Activated CD4-positive, alpha-beta T cell treated with anti-CD3 and anti-CD28 coated beads, Interleukin-2, Interleukin-6, amounts not matched to agents 100 ng/mL and 50 ng/mL, durations not matched to agents 16 hours and 8 hours (primary cell): ENCODE results near the gene SAMD4A.
A peak's percentile ranks its signal among the peaks of the same experiment; 100 is the strongest.

Experiments
- DNase-seq: peaks from one replicate; pipeline ENCODE4 v3.0.0-alpha.2; 2020

The SAMD4A gene, protein sequence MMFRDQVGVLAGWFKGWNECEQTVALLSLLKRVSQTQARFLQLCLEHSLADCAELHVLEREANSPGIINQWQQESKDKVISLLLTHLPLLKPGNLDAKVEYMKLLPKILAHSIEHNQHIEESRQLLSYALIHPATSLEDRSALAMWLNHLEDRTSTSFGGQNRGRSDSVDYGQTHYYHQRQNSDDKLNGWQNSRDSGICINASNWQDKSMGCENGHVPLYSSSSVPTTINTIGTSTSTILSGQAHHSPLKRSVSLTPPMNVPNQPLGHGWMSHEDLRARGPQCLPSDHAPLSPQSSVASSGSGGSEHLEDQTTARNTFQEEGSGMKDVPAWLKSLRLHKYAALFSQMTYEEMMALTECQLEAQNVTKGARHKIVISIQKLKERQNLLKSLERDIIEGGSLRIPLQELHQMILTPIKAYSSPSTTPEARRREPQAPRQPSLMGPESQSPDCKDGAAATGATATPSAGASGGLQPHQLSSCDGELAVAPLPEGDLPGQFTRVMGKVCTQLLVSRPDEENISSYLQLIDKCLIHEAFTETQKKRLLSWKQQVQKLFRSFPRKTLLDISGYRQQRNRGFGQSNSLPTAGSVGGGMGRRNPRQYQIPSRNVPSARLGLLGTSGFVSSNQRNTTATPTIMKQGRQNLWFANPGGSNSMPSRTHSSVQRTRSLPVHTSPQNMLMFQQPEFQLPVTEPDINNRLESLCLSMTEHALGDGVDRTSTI

DNA sequence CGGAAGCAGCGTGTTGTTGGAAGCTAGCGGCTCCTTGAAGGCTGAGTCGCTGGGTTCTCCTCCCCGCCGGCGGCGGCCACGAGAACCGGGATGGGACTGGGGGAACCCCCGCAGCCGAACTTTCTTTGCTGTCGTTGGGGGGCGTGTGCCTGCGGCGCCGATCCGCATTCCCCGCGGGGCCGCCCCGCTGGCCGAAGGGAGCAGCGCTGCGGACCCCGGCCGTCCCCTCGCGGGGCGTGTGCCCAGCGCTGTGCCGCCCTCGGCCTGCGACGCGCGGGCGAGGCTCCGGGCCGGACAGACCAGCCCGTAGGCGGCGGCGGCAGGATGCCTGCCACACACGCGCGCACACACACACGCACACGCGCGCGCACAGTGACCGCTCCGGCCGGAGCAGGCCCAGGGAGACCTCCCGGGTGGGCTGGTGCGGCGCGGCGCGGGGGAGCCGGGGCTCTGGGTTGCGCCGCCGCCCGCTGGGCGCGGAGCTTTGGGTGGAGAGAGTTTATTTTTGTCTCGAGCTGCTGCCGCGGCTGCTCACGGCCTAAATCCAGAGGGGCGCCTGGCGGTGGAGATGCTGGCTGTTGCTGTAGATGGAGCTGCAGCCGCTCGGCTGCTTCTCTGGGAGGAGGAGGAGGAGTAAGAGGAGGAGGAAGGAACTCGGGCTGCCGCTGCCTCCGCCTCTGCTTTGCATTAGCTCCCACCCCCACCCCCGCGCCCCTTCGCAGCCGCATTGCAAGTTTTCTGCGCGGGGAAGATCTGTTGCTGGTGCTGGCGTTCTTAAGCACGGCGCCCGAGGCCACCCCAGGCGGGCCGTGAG is at the start of gene SAMD4A:
Gene SAMD4A, plus strand, starts transcription at position 719 of the 814 bp plus-strand sequence. CDS start 789 bp downstream, outside the sequence.
- DNase-seq = peak; percentile 72

- DNase-seq = no peak
Measured at GRCh38 chr14:54524410-54524809, 42.5 kb upstream of the SAMD4A start.

DNA sequence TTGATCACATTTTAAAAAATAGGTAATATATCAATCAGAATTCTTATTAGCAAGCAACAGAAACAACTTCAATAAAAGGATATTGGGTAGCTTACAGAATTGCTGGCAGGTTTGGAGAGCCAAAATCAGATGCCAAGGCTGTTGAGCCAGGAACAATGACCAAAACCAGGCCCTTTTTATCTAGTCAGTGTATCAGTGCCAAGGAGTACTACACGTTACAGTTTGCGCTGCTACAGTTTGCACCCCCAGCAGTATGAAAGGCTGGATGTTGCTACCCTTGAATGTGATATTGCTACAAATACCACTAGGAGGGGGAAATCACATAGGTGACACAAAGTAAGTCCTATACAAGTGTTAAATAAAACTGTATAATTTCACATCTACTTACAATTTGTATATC is 38.0 kb upstream of the SAMD4A start:
- DNase-seq = no peak

DNA sequence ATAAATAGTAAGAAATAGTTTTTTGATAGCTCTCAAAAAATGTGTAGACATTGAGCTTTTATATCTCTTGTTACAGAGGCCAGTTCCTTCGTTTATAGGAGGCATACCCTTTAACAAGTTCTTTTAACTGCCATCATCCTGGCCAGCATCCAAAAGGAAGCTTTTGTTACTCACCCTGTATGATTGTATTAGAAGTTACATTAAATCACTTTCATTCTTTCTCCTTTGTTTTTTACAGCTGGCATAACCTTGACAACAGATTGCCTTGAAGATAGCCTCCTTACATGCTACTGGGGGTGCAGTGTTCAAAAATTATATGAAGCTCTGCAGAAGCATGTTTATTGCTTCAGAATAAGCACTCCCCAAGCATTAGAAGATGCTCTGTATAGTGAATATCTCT is 37.1 kb upstream of the SAMD4A start:
- no peak for DNase-seq

GRCh38 chr14:54532111-54533012 is 34.6 kb upstream of the SAMD4A start:
- no peak for DNase-seq

GRCh38 chr14:54533100-54533499 is 33.8 kb upstream of the SAMD4A start:
- DNase-seq = no peak

DNA sequence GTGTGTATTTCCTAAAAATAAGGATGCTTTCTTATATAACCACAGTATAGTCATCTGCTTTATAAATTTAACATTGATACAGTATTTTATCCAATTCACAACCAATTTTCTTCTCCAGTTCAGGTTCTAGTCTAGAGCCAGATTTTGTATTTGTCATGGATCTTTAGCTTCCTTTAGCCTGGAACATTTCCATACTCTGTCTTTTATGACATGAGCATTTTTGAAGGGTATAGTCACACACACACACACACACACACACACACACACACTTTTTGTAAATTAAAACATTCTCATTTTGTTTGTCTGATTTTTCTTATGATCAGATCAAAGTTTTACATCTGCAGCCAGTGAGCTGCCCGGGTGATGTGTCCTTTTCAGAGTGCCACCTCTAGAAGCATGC is 31.8 kb upstream of the SAMD4A start:
- DNase-seq = no peak

DNA sequence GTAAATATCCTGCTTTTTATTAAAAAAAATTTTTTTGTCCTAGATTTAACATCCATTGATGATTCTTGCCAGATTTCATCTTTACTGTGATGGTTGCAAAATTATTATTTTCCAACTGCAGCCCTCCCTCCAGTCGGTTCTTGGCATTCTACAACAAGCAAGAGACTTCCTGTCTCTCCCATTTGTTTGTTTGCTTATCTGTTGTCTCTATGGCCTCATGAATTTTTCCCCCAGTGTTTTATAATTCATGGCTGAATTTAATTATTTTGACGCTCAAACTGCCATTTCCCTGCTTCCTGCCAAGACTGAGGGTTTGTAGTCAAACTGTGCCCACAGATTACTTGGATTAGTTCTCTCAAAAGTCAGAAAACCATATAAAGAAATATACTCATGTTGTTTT is 31.3 kb upstream of the SAMD4A start:
- DNase-seq = no peak

DNA sequence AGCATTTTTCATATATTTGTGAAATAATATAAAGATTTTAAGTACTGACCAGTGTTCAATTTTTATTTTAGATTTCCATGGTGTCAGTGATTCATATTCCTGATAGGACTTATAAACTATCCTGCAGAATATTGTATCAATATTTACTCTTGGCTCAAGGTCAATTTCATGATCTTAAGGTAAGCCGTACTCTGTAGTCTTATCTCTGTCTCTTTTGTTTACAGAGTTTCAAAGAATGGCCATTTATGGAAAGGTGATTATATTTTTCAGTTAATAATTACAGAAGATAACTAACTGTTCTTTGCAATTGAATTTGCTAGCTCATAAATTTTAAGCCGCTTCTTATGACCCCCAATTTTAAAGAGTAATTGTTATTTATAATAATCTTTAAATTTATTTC is 29.3 kb upstream of the SAMD4A start:
- no peak for DNase-seq

GRCh38 chr14:54538055-54538454 is 28.9 kb upstream of the SAMD4A start:
- no peak for DNase-seq

DNA sequence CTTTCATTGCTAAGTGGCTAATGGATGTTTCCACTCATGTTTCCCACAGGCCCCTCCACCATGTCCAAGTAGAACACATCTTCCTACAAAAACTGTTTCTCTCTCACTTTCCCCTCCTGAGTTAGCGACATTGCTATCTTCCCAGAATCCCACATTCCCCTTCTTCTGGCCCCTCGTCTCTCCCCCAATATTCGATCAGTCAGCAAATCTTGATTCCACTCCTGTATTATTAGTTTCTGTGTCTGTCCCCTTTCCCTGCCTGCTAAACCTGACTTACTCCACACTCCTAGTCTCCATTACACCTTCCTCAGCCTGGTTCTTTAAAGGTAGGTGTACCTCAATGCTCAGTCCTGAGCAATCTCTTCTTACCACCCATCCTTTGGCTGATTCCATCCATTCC is 19.3 kb upstream of the SAMD4A start:
- DNase-seq = no peak

- DNase-seq = no peak
Measured at GRCh38 chr14:54548491-54548890, 18.4 kb upstream of the SAMD4A start.

- no peak for DNase-seq
Measured at GRCh38 chr14:54549862-54550261, 17.1 kb upstream of the SAMD4A start.

GRCh38 chr14:54550514-54550913 is 16.4 kb upstream of the SAMD4A start:
- DNase-seq = no peak

DNA sequence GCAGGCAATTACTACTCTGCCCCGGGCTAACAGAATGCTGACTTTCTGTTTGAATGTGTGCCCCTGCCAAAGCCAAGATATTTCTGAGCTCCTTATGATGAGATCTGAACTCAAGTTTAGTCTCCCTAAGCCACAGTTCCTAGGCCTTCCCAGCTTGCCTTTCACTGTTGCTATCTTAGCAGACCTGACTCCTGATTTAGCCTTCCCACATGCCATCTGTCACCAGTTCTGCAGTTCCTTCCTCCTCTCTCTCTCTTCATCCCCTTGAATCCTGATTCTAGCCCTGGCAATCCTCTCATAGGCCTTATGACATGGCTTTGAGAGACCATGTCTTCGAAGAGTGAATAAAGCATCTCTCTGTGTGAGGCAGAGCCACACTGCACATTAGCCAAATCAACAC is 12.5 kb upstream of the SAMD4A start:
- DNase-seq = no peak

DNA sequence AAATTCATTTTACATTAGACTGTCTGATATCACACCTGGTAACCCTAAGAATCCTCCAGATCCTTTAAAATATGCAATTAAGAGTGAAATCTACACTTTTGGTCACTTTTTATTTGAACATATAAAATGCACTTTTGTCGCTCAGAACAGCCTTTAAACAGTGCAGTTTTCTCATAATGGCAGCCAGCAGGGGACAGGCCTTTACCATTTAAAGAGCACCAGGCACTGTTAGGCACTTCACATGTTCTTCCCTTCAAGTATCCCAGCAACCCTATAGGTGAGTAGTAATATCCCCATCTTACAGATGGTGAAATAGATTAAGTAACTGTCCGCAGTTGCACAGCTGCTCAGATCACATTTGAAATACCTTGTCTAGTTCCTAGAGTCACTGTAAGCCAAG is 11.3 kb upstream of the SAMD4A start:
- no peak for DNase-seq

DNA sequence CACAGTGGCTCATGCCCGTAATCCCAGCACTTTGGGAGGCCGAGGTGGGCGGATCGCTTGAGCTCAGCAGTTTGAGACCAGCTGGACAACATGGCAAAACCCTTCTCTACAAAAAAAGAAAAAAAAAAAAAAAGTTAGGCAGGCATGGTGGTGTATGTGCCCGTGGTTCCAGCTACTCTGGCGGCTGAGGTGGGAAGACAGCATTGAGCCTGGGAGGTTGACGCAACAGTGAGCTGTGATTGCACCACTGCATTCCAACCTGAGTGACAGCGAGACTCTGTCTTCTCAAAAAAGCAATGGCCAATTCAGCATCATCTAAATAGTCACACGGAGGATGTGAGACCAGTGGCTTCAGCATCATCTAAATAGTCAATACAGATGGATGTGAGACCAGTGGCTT is 10.4 kb upstream of the SAMD4A start:
- DNase-seq = no peak

DNA sequence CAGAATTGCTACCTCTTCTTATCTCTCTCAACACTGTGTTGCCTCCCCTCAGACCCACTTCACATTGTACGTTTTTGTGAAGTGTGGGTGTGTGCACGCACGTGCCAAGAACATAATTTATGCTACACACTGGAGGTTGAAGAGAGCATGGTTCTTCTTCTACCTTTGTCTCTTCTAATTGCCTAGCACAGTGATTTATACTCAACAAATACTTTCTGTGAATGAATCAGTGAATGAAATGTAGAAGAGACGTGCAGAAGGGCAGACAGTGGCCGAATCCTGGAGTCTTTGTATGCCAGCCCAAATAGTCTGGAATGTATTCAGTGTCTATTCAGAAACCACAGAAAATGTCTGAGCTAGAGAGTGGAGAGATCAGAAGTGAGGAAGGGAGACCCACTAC is 4.6 kb upstream of the SAMD4A start:
- DNase-seq = no peak

DNA sequence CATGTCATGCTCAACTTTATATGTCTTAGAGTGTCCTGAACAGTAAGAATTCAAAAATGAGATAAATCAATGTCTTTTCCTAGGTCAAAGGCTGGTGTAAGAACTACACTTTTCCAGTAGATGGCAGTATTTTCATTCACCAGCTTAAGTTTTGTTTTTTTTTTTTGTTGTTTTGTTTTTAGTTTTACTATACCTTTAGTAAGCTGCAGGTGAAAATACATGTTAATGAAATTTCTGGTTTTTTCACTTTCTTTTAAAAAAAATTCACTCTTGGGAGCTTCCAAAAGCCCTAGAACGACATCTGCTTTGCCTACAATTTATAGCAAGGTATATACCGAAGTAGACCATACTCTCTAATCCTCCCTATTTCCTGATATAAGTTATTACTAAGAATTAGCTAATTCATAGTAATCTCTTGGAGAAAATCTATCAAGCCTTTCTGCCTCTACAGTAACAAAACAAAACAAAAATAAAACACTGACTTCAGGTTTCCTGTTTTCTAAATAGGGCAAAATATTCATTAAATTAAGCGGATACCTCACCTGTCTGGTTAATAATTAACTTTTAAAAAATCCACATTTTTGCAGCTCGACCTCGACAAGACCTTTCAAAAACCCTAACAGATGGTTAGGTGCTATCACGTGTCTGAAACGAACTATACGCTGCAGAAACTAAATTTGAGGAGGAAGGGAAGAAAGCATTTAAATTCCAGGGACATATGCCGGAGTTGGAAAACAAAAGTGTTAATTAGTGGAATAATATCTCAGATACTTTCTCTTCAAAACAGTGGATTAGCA is 2.7 kb upstream of the SAMD4A start:
- DNase-seq = peak; percentile 44

DNA sequence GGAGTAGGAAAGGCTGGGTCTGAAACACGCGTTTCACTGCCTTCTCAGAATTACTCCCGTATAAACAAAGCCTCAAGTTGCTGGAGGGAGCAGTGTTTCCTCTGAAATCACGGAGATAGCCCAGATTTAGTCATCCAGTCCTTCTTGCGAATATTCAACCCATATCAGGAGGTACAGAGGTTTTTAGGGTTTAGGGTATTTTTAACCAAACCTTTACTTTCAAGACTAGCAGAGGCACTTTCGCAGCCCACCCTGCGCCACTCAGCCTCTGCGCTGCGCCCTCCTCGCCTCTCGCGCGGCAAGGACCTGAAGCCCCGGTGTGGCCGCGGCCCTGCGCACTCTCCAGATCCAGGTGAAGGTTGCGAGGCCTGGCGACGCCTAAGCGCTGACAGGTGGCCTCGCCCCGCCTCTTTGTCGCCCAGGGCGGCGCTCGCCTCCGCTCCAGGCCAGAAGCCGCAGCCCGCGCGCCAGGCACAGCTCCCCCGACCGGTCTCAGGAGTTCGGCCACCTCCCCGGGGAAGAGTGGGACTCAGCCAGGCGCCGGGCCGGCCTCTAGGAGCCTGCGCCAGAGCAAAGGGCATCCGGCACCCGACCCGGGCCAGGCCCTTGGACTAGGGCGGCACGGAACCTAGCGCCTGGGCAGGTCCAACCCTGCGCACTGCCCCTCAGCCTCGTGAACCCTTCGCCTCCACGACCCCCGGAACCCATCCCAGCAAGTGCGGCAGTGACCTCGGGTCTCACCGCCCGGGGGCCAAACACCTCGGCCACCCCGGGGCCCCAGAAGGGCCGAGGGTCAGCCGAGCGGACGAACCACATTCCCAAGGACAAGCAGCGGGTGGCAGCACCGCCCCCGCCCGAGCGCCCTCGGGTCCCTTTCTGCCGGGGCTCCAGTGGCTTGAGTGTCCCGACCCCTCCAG is 1.8 kb upstream of the SAMD4A start:
- peak; percentile 66 for DNase-seq
